GM23248 (cell line): Measurements from ENCODE around the gene RAB8B.

Experiments
- EZH2 ChIP-seq: fragments of 200-600 bp; sonication (generic); IDR thresholded peaks from 2 replicates; pipeline ENCODE4 v1.6.1; 2018; ENCODE audit warnings: antibody characterized with exemption, mild to moderate bottlenecking; ENCODE audit not compliant: insufficient read depth, poor library complexity, severe bottlenecking
- EZH2phosphoT487 ChIP-seq: fragments of 200-600 bp; sonication (generic); IDR thresholded peaks from 2 replicates; pipeline ENCODE4 v1.6.1; 2018; ENCODE audit warnings: antibody characterized with exemption, moderate library complexity, mild to moderate bottlenecking, low read depth; ENCODE audit not compliant: insufficient read depth

GRCh38 chr15:63145426-63145825 is 44.0 kb upstream of the RAB8B start:
- TF ChIP-seq EZH2phosphoT487 (no peak), EZH2 (no peak)
